HL-60 (cell line): ENCODE results near the gene ZNRF3.

Experiments used
- GABPA ChIP-seq: IDR thresholded peaks from 2 replicates; pipeline ENCODE4 v1.6.1; 2012; ENCODE audit warnings: low read depth
- POLR2AphosphoS5 ChIP-seq: IDR thresholded peaks from 2 replicates; pipeline ENCODE4 v1.6.1; 2012; ENCODE audit warnings: low read depth
- TF ChIP-seq, protein P1 (sequence below): IDR thresholded peaks from one replicate; pipeline ENCODE4 v1.5.1; 2011; ENCODE audit warnings: low read length, control low read depth, inconsistent platforms; ENCODE audit not compliant: insufficient read depth

DNA sequence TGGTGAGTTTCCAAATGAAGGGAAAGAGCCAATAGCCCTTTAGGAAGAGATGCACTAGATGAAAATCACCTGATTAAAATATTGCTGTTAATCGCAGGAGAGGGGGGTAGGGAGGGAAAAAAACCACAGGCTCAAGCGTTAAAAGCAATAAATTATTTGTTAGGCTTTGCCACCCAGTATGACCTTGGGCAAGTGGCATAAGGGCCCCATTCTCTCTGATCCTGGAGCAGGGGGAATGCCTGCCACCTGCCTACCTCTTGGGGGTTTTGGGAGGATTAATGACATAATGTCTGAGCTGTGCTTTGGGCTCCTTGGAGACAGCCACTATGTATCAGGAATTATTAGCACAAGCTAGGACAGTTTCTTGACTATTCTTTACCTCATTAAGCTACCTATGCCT lies 80.0 kb downstream of the ZNRF3 start:
- TF ChIP-seq, protein P1, sequence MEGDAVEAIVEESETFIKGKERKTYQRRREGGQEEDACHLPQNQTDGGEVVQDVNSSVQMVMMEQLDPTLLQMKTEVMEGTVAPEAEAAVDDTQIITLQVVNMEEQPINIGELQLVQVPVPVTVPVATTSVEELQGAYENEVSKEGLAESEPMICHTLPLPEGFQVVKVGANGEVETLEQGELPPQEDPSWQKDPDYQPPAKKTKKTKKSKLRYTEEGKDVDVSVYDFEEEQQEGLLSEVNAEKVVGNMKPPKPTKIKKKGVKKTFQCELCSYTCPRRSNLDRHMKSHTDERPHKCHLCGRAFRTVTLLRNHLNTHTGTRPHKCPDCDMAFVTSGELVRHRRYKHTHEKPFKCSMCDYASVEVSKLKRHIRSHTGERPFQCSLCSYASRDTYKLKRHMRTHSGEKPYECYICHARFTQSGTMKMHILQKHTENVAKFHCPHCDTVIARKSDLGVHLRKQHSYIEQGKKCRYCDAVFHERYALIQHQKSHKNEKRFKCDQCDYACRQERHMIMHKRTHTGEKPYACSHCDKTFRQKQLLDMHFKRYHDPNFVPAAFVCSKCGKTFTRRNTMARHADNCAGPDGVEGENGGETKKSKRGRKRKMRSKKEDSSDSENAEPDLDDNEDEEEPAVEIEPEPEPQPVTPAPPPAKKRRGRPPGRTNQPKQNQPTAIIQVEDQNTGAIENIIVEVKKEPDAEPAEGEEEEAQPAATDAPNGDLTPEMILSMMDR, result no peak
- TF ChIP-seq GABPA (no peak), POLR2AphosphoS5 (no peak)
